GM21723 (cell line): Measurements from ENCODE around the gene PEPD.
"Not testable (repeated sequence)": the region's sequence is repeated elsewhere in the genome, so short reads cannot be mapped to it uniquely, and the experiment has no call there.

Experiments
- ATAC-seq: cut with Tn5 transposase; IDR thresholded peaks from one replicate; pipeline ENCODE4 v1.9.1; 2021; ENCODE audit warnings: mild to moderate bottlenecking, moderate library complexity; ENCODE audit not compliant: unreplicated experiment

PEPD gene

GRCh38 chr19:33479570-33479969 lies 42.0 kb downstream of the PEPD start:
- ATAC-seq: not testable (repeated sequence)

- no peak for ATAC-seq
These were observed 43.8 kb downstream of the PEPD start for GRCh38 chr19:33477781-33478180.

GRCh38 chr19:33476151-33476707 lies 45.4 kb downstream of the PEPD start:
- no peak for ATAC-seq

GRCh38 chr19:33473653-33474305 lies 47.8 kb downstream of the PEPD start:
- no peak for ATAC-seq

GRCh38 chr19:33472691-33473652 lies 48.6 kb downstream of the PEPD start:
- ATAC-seq: no peak

GRCh38 chr19:33472226-33472625 lies 49.4 kb downstream of the PEPD start:
- ATAC-seq: no peak

GRCh38 chr19:33471111-33471996 lies 50.2 kb downstream of the PEPD start:
- no peak for ATAC-seq

GRCh38 chr19:33470686-33471085 lies 50.9 kb downstream of the PEPD start:
- no peak for ATAC-seq

GRCh38 chr19:33470040-33470330 lies 51.6 kb downstream of the PEPD start:
- ATAC-seq: no peak

GRCh38 chr19:33469171-33470039 lies 52.2 kb downstream of the PEPD start:
- no peak for ATAC-seq

GRCh38 chr19:33468361-33469170 lies 53.0 kb downstream of the PEPD start:
- ATAC-seq: no peak

- no peak for ATAC-seq
These were observed 53.7 kb downstream of the PEPD start for GRCh38 chr19:33467851-33468250.

GRCh38 chr19:33465834-33466233 lies 55.8 kb downstream of the PEPD start:
- no peak for ATAC-seq

GRCh38 chr19:33465371-33465770 lies 56.2 kb downstream of the PEPD start:
- no peak for ATAC-seq

GRCh38 chr19:33464733-33465115 lies 56.9 kb downstream of the PEPD start:
- no peak for ATAC-seq

GRCh38 chr19:33464010-33464732 lies 57.4 kb downstream of the PEPD start:
- ATAC-seq: no peak

- no peak for ATAC-seq
These were observed 58.4 kb downstream of the PEPD start for GRCh38 chr19:33463199-33463598.

GRCh38 chr19:33462112-33462791 lies 59.3 kb downstream of the PEPD start:
- ATAC-seq: no peak
